Measurements from ENCODE around the gene FGFBP3. TPM values are rescaled to one million over a fixed set of nuclear protein-coding genes. Genes with fewer than 3 reads are reported as not detected.

Gene FGFBP3
- total and polyA plus RNA-seq, 12 donors: 0.24 to 4.1 (median 1.8) TPM

DNA sequence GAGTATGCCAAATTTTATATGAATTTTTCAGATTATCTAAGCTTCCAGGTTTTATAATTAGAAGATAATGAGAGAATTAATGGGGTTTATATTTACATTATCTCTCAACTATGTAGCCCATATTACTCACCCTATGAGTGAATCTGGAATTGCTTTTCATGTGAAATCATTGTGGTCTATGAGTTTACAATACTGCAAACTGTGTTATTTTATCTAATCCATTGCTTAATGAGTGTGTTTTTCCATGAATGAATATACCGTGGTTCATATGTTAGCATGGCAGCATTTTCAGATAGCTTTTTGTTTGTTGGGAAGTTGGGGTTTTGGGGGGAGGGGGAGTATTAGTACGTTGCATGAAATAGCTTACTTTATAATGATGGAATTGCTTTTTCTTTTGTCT is 44.5 kb downstream of the FGFBP3 start:
- intact Hi-C loops (cut with DNase I): no loop called here
- no peak for DNase-seq
- H3K36me3 ChIP-seq (replicated peaks in 1 of 2): peaks cover 0 to 36% of the 10 kb centered on the region in 2 donors
- H3K9me3 ChIP-seq (replicated peaks in 1 of 3): no peaks in the 10 kb centered on the region
- H3K4me1 ChIP-seq (replicated peaks in 1 of 2): no peaks in the 10 kb centered on the region
- H3K27ac ChIP-seq: no peak overlapping the region
- WGBS, 4 donors: 81 to 85% (median 83%) methylated on average over 2 of the region's 2 CpGs
- H3K4me3 ChIP-seq: no peak overlapping the region
- no peaks in the 10 kb centered on the region for H3K27me3 ChIP-seq
- TF ChIP-seq POLR2A (IDR thresholded peaks at IDR 0.05): no peak
- TF ChIP-seq, protein P1, sequence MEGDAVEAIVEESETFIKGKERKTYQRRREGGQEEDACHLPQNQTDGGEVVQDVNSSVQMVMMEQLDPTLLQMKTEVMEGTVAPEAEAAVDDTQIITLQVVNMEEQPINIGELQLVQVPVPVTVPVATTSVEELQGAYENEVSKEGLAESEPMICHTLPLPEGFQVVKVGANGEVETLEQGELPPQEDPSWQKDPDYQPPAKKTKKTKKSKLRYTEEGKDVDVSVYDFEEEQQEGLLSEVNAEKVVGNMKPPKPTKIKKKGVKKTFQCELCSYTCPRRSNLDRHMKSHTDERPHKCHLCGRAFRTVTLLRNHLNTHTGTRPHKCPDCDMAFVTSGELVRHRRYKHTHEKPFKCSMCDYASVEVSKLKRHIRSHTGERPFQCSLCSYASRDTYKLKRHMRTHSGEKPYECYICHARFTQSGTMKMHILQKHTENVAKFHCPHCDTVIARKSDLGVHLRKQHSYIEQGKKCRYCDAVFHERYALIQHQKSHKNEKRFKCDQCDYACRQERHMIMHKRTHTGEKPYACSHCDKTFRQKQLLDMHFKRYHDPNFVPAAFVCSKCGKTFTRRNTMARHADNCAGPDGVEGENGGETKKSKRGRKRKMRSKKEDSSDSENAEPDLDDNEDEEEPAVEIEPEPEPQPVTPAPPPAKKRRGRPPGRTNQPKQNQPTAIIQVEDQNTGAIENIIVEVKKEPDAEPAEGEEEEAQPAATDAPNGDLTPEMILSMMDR (IDR thresholded peaks at IDR 0.05): no peak

DNA sequence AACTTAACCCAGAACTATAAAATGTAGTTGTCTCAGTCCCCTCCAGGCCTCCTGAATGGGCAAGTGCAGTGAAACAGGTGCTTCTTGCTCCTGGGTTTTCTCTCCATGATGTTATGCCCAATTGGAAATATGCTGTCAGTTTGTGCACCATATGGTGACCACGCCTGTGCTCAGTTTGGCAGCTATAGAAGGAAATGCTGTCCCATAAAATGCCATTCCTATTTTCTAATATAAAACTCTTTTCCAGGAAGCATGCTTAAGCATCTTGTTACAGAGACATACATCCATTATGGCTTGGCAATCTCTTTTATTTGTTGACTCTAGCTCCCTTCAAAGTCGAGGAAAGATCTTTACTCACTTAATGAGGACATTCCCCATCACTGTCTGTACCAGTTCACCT is 45.2 kb downstream of the FGFBP3 start:
- peaks cover 0 to 40% of the 10 kb centered on the region in 2 donors for H3K36me3 ChIP-seq (replicated peaks in 1 of 2)

DNA sequence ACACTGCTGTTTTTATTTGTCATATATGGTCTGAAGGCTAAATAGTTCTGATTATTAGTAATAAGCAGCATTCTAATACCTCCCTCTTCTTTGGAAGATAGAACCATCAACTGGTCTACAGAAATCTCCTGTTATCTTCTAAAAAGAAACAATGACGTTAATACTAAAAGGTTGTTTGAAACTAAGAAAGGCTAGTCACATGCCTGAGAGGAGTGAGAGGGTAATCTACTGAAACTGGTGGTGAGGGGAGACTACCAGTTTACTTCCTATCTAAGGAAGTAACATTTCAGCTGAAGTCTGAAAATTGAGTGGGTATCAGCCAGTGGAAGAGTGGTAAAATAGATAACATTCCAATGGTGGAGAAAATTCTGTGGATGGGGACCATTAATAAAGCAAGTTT is 48.4 kb downstream of the FGFBP3 start:
- H3K27ac ChIP-seq: no peak overlapping the region
- no peak for TF ChIP-seq POLR2A (IDR thresholded peaks at IDR 0.05)
- TF ChIP-seq, protein P1 (IDR thresholded peaks at IDR 0.05): no peak
- no peak overlapping the region for H3K4me3 ChIP-seq
- no peaks in the 10 kb centered on the region for H3K27me3 ChIP-seq
- no peaks in the 10 kb centered on the region for H3K9me3 ChIP-seq (replicated peaks in 1 of 3)
- DNase-seq: no peak
- no peaks in the 10 kb centered on the region for H3K4me1 ChIP-seq (replicated peaks in 1 of 2)
- intact Hi-C loops (cut with DNase I): no loop called here
- peaks cover 0 to 67% of the 10 kb centered on the region in 2 donors for H3K36me3 ChIP-seq (replicated peaks in 1 of 2)
- WGBS, 4 donors: 78 to 94% (median 87%) methylated on average over 1 of the region's 1 CpG

More for the DNA sequence above, 45.2 kb downstream of the FGFBP3 start:
- TF ChIP-seq, protein P1 (IDR thresholded peaks at IDR 0.05): no peak
- TF ChIP-seq POLR2A (IDR thresholded peaks at IDR 0.05): no peak
- H3K9me3 ChIP-seq (replicated peaks in 1 of 3): no peaks in the 10 kb centered on the region
- no peaks in the 10 kb centered on the region for H3K4me1 ChIP-seq (replicated peaks in 1 of 2)
- H3K27ac ChIP-seq: no peak overlapping the region
- no peak overlapping the region for H3K4me3 ChIP-seq
- no peaks in the 10 kb centered on the region for H3K27me3 ChIP-seq
- no peak for DNase-seq
- intact Hi-C loops (cut with DNase I): no loop called here
- WGBS, 4 donors: 31 to 84% (median 57%) methylated on average over 2 of the region's 2 CpGs

DNA sequence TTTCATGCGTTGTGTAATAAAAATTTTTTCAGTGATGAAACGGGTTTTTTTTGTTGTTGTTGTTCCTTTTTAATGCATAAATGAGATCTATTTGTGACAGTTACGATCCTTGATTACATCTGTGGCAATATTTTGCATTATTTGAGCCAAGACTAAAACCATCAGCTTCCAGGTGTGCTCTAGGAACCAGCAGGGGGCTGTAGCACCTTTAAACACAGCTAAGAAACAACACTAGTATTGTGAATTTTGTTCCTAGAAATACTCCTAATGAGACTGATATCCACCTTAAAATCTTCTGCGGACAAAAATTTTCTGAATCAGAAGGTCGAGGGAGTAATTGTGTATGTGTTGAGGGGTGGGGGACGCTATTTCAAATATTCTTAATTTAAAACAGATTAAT is 52.6 kb downstream of the FGFBP3 start:
- Histone ChIP-seq H3K36me3 (replicated peaks in 1 of 2) (peaks cover 0 to 72% of the 10 kb centered on the region in 2 donors), H3K9me3 (replicated peaks in 1 of 3) (no peaks in the 10 kb centered on the region), H3K4me1 (replicated peaks in 1 of 2) (no peaks in the 10 kb centered on the region), H3K27me3 (no peaks in the 10 kb centered on the region), H3K4me3 (no peak overlapping the region), H3K27ac (no peak overlapping the region)
- TF ChIP-seq, protein P1 (IDR thresholded peaks at IDR 0.05): no peak
- TF ChIP-seq POLR2A (IDR thresholded peaks at IDR 0.05): no peak
- no peak for DNase-seq
- 85 to 86% (median 86%) methylated on average over 6 of the region's 6 CpGs for WGBS, 4 donors
- intact Hi-C loops (cut with DNase I): no loop called here

Small RNA genes within 50 kb of the gene (small RNA-seq; reads per million reads assigned to genes)
- gene AL359198.2: 0 reads per million in 2 donors

Other genes starting within 250 kb of the FGFBP3 start
- gene TNKS2, start 111.1 kb downstream of the FGFBP3 start, total RNA-seq: 10 to 100 TPM; 29.5 to 53.3 (median 36.4) TPM
- gene TNKS2, start 111.1 kb downstream of the FGFBP3 start, polyA plus RNA-seq: 10 to 100 TPM in 1 of 3 donors, 1 to 10 TPM in 2; 7.9 to 32.9 (median 8.2) TPM
- 10 to 100 TPM; 11.8 to 55.5 (median 25.7) TPM for gene BTAF1, start 14.3 kb upstream of the FGFBP3 start, total RNA-seq
- 10 to 100 TPM in 2 of 3 donors, 1 to 10 TPM in 1; 7.8 to 20.2 (median 10.8) TPM for gene BTAF1, start 14.3 kb upstream of the FGFBP3 start, polyA plus RNA-seq